Measurements from ENCODE around the gene MACROD2.

MACROD2 gene

DNA sequence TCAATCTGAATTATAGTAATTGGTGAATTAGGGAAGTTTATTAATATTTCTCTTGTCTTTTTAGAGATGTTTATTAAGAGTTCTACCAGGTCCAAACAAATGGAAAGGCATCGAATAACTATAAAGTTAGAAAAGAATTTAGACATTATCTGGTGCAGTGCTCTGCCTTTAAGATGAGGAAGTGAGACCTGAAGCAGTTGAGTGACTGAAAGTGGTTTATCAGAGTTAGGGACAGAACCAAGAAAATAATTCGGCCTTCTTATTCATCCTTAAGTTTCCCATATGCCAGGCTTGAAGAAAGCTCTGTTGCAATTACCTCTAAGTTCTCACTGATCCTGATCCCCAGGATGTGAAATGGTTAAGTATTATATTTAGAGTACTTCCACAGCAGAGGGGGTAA is 436.3 kb downstream of the MACROD2 start:
- CTCF ChIA-PET: interaction anchor here (0.6 to 0.8 kb wide), 3 partner anchors 22 to 974 kb away, joined by 3 to 4 read pairs (median 3); no protein-coding TSS in a partner anchor
- Histone ChIP-seq H3K27ac (ENCODE audit: extremely low read depth, low read depth, low read length) (no peak overlapping the region), H3K4me3 (ENCODE audit: low read depth, low read length) (no peak overlapping the region), H3K9me3 (ENCODE audit: control insufficient read depth, insufficient read depth, low read depth, low read length) (no peaks in the 10 kb centered on the region), H3K36me3 (ENCODE audit: control insufficient read depth in 2 of 2, insufficient read depth in 1 of 2, low read length in 2 of 2) (no peaks in the 10 kb centered on the region), H3K4me1 (ENCODE audit: control insufficient read depth, insufficient read depth, low read length) (no peaks in the 10 kb centered on the region)
- TF ChIP-seq ZNF416 (tag by site-specific recombination; IDR thresholded peaks at IDR 0.05) (no peak), ZNF510 (tag by site-specific recombination; IDR thresholded peaks at IDR 0.05; ENCODE audit: insufficient replicate concordance) (no peak), ZNF660 (tag by site-specific recombination; IDR thresholded peaks at IDR 0.05) (no peak), BCL11B (tag by site-specific recombination; IDR thresholded peaks at IDR 0.05; ENCODE audit: low read depth) (no peak), MZF1 (tag by site-specific recombination; IDR thresholded peaks at IDR 0.05; ENCODE audit: borderline replicate concordance) (no peak), ZNF37A (tag by site-specific recombination; IDR thresholded peaks at IDR 0.05) (no peak), ZBTB17 (tag by site-specific recombination; IDR thresholded peaks at IDR 0.05) (no peak)
- POLR2A ChIA-PET: no interaction called here

DNA sequence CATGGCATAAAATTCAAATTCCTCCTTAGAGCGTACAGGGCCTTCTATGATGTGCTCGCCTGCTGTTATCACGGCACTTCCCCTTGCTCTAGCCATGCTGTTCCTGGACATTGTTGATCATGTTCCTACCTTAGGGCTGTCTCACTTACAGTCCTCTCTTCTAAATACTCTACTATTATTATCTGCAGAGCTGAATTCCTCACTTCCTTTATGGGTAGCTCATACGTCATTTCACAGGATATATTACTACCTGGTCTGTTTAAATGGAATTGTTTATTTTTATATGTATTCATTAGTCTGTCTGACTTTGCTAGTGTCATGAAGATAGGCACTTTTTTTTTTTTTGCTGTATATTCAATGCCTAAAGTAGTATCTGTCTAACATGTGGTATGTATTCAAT is 436.8 kb downstream of the MACROD2 start:
- ChIA-PET POLR2A (no interaction called here), CTCF (interaction anchor here (0.6 to 0.8 kb wide), 4 partner anchors 17 to 973 kb away, joined by 3 to 4 read pairs (median 3); no protein-coding TSS in a partner anchor)
- Histone ChIP-seq H3K27ac (ENCODE audit: extremely low read depth, low read depth, low read length) (no peak overlapping the region), H3K4me1 (ENCODE audit: control insufficient read depth, insufficient read depth, low read length) (no peaks in the 10 kb centered on the region), H3K9me3 (ENCODE audit: control insufficient read depth, insufficient read depth, low read depth, low read length) (no peaks in the 10 kb centered on the region), H3K4me3 (ENCODE audit: low read depth, low read length) (no peak overlapping the region), H3K36me3 (ENCODE audit: control insufficient read depth in 2 of 2, insufficient read depth in 1 of 2, low read length in 2 of 2) (no peaks in the 10 kb centered on the region)
- TF ChIP-seq ZNF544 (tag by site-specific recombination; IDR thresholded peaks at IDR 0.05) (no peak), ZNF692 (tag by site-specific recombination; IDR thresholded peaks at IDR 0.05) (no peak), SALL2 (tag by site-specific recombination; IDR thresholded peaks at IDR 0.05; ENCODE audit: borderline replicate concordance) (no peak), ZFP41 (tag by site-specific recombination; IDR thresholded peaks at IDR 0.05; ENCODE audit: borderline replicate concordance) (no peak), ZNF423 (tag by site-specific recombination; IDR thresholded peaks at IDR 0.05) (no peak), ZNF324 (tag by site-specific recombination; IDR thresholded peaks at IDR 0.05) (no peak), ZSCAN30 (tag by site-specific recombination; IDR thresholded peaks at IDR 0.05) (no peak), MZF1 (tag by site-specific recombination; IDR thresholded peaks at IDR 0.05; ENCODE audit: borderline replicate concordance) (no peak)
- TF ChIP-seq, protein P1, sequence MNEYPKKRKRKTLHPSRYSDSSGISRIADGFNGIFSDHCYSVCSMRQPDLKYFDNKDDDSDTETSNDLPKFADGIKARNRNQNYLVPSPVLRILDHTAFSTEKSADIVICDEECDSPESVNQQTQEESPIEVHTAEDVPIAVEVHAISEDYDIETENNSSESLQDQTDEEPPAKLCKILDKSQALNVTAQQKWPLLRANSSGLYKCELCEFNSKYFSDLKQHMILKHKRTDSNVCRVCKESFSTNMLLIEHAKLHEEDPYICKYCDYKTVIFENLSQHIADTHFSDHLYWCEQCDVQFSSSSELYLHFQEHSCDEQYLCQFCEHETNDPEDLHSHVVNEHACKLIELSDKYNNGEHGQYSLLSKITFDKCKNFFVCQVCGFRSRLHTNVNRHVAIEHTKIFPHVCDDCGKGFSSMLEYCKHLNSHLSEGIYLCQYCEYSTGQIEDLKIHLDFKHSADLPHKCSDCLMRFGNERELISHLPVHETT (tag by site-specific recombination; IDR thresholded peaks at IDR 0.05): no peak
- TF ChIP-seq, protein P2, sequence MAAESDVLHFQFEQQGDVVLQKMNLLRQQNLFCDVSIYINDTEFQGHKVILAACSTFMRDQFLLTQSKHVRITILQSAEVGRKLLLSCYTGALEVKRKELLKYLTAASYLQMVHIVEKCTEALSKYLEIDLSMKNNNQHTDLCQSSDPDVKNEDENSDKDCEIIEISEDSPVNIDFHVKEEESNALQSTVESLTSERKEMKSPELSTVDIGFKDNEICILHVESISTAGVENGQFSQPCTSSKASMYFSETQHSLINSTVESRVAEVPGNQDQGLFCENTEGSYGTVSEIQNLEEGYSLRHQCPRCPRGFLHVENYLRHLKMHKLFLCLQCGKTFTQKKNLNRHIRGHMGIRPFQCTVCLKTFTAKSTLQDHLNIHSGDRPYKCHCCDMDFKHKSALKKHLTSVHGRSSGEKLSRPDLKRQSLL (tag by site-specific recombination; IDR thresholded peaks at IDR 0.05): no peak

- POLR2A ChIA-PET: interaction anchor here (0.9 kb wide), 1 partner anchor 95 kb away, joined by 3 read pairs; the partner anchor contains the start of gene FLRT3
- no peaks in the 10 kb centered on the region for H3K9me3 ChIP-seq (ENCODE audit: control insufficient read depth, insufficient read depth, low read depth, low read length)
- TF ChIP-seq ZNF558 (tag by site-specific recombination; IDR thresholded peaks at IDR 0.05) (no peak), ZNF433 (tag by site-specific recombination; IDR thresholded peaks at IDR 0.05; ENCODE audit: low read depth) (no peak), HIC1 (tag by site-specific recombination; IDR thresholded peaks at IDR 0.05) (no peak)
- TF ChIP-seq, protein P3, sequence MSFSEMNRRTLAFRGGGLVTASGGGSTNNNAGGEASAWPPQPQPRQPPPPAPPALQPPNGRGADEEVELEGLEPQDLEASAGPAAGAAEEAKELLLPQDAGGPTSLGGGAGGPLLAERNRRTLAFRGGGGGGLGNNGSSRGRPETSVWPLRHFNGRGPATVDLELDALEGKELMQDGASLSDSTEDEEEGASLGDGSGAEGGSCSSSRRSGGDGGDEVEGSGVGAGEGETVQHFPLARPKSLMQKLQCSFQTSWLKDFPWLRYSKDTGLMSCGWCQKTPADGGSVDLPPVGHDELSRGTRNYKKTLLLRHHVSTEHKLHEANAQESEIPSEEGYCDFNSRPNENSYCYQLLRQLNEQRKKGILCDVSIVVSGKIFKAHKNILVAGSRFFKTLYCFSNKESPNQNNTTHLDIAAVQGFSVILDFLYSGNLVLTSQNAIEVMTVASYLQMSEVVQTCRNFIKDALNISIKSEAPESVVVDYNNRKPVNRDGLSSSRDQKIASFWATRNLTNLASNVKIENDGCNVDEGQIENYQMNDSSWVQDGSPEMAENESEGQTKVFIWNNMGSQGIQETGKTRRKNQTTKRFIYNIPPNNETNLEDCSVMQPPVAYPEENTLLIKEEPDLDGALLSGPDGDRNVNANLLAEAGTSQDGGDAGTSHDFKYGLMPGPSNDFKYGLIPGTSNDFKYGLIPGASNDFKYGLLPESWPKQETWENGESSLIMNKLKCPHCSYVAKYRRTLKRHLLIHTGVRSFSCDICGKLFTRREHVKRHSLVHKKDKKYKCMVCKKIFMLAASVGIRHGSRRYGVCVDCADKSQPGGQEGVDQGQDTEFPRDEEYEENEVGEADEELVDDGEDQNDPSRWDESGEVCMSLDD (tag by site-specific recombination; IDR thresholded peaks at IDR 0.05): no peak
- H3K27ac ChIP-seq (ENCODE audit: extremely low read depth, low read depth, low read length): no peak overlapping the region
- CTCF ChIA-PET: interaction anchor here (0.7 kb wide), 1 partner anchor 17 kb away, joined by 3 read pairs; no protein-coding TSS in a partner anchor
- no peaks in the 10 kb centered on the region for H3K4me1 ChIP-seq (ENCODE audit: control insufficient read depth, insufficient read depth, low read length)
- no peak overlapping the region for H3K4me3 ChIP-seq (ENCODE audit: low read depth, low read length)
- no peaks in the 10 kb centered on the region for H3K36me3 ChIP-seq (ENCODE audit: control insufficient read depth in 2 of 2, insufficient read depth in 1 of 2, low read length in 2 of 2)
These were observed 437.3 kb downstream of the MACROD2 start for GRCh38 chr20:14432597-14432996.
